Fibroblast of skin of back (primary cell): ENCODE measurements around the gene LDOC1. TPM values are rescaled to one million over a fixed set of nuclear protein-coding genes. Genes with fewer than 3 reads are reported as not detected.
"Not testable (repeated sequence)": the region's sequence is repeated elsewhere in the genome, so short reads cannot be mapped to it uniquely, and the experiment has no call there.

ENCODE experiments used
- DNase-seq: peaks from one replicate; pipeline ENCODE4 v3.0.0-alpha.2; 2013
- polyA plus RNA-seq, 2 experiments: library from polyadenylated mRNA; unstranded; fragments of 120-200 nt; gene quantifications; one replicate each; pipeline ENCODE4 v1.2.1, GENCODE V29; 2013; ENCODE audit not compliant: insufficient read length in 2 of 2

LDOC1 gene
- polyA plus RNA-seq (2013, experiment 1 of 2; ENCODE audit: insufficient read length): 37.8 TPM
- polyA plus RNA-seq (2013, experiment 2 of 2; ENCODE audit: insufficient read length): 42.8 TPM

DNA sequence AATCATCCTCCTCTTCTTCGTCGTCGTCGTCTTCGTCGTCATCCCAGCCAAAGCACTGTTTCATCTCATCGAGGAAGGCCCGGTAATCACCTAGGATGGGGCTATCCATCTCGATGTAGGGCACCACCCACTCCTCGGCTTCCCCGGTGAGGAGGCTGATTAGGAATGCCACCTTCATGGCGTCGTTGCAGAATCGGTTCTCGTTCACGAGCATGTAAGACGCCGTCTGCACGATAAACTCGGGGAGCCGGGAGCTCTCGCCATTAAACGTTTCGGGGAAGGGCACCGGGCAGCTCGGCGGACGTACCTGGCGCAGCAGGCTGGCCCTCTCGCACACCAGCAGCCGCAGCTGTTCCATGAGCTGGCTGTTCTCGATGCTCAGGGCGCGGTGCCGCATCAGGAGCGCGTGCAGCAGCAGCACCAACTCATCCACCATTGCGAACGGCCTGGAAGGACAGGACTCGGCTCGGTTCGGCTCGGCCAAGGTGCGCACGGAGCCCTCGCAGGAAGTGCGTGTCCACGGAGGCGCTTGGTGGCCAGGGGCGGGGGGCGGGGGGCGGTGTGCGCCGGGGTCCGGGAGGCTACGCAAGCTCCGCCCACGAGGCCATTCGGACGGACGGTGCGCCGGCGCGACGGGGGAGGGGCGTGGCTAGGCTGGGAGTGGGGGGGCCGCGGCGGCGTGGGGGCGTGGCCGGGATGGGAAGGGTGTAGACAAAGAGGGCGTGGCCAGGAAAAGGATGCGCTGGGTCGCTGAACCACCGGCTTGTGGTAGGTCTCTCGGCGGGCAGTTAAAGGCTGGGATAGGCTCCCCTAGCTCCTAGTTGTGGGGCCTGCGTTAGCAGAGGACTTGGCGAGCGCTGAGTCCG is at the start of gene LDOC1:
Gene LDOC1, minus strand, starts transcription at position 544 of the 866 bp plus-strand sequence. Its CDS starts 108 bp downstream, at position 436.
- peak; percentile 69 for DNase-seq

DNA sequence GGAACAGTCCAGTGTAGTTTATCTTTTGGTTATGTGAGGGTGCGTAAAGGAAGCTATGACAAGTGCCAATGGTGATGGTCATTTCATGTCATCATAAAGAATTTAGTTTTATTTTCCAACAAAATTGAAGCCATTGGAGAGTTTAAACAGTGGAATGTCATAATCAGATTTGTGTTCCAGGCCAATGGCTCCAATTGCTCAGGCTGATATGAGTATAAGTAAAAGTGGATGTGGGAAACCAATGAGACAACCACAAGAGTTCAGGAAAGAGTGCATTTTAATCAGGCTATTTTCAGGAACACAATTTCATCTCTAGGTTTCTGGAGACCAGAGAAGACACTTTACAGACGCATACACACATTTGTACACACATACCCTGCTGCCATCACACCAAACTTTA is 44.7 kb upstream of the LDOC1 start:
- DNase-seq: no peak

GRCh38 chrX:141220342-141221008 is 43.5 kb upstream of the LDOC1 start:
- peak; percentile 79 for DNase-seq

GRCh38 chrX:141214196-141214595 is 37.3 kb upstream of the LDOC1 start:
- DNase-seq: peak; percentile 42

DNA sequence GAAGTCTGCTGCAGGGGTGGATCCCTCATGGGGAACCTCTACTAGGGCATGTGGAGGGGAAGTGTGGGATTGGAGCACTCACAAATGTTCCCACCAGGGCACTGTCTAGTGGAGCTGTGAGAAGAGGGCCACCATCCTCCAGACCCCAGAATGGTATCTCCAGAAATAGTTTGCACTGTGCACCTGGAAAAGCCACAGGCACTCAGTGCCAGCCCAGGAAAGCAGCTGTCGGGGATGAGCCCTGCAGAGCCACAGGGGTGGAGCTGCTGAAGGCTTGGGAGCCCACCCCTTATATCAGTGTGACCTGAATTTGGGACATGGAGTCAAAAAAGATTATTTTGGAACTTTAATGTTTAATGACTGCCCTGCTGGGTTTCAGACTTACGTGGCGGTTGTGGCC is 25.0 kb upstream of the LDOC1 start:
- no peak for DNase-seq

DNA sequence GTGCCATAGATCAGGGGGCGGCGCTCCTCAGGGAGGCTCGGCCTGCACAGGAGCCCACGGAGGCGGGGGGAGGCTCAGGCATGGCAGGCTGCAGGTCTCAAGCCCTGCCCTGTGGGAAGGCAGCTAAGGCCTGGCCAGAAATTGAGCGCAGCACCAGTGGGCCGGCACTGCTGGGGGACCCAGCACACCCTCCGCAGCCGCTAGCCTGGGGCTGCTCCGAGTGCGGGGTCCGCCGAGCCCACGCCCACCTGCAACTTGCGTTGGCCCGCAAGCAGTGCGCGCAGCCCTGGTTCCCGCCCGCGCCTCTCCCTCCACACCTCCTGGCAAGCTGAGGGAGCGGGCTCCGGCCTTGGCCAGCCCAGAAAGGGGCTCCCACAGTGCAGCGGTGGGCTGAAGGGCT is 11.6 kb upstream of the LDOC1 start:
- not testable (repeated sequence) for DNase-seq

DNA sequence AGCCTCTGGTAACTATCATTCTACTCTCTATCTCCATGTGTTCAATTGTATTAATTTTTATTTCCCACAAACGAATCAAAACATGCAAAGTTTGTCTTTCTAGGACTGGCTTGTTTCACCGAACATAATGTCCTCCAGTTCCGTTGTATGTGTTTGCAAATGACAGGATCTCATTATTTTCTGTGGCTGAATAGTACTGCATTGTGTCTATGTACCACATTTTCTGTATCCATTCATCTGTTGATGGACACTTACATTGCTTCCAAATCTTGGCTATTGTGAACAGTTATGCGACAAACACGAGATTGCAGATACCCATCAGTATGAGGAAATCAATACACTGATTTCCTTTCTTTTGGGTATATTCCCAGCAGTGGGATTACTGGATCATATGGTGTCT is 8.4 kb upstream of the LDOC1 start:
- no peak for DNase-seq

GRCh38 chrX:141183000-141183399 is 6.1 kb upstream of the LDOC1 start:
- DNase-seq: no peak

DNA sequence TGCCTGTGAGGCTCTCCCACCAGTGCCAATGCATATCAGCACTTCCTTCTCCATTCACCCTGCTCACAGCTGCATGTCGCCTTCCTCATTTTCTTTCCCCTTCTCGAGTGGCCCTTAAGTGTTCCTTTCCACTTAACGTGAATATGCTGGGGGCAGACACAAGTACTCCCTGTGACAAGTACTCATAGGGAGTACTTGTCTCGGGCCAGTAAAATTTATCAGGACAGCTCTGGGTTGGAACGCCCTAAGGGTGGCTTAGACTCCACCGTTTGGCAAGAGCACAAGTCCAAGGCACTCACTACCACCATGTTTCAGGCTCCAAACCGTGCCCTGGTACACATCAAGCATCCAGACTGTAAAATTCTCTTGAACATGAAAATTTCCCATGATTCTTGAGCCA is 3.9 kb upstream of the LDOC1 start:
- DNase-seq: no peak

DNA sequence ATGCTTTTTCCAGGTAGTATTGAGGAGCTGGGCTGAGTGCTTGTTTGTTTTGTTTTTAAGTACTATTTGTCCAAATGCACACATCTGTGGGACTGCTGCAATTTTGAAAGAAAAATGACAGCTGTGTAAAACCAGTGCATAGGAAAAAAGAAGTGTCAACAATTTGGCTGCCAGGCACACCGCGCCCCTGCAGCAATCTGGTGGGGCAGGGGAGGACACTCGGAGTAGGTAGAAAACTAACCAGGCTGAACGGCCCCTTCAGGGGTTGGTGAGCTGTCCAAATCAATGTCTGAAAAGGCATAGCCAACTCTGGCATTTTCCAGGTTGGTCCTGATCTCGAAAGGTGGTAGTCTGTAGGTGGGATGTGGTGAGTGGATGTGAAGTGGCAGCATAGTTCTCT is 1.1 kb downstream of the LDOC1 start:
- no peak for DNase-seq

DNA sequence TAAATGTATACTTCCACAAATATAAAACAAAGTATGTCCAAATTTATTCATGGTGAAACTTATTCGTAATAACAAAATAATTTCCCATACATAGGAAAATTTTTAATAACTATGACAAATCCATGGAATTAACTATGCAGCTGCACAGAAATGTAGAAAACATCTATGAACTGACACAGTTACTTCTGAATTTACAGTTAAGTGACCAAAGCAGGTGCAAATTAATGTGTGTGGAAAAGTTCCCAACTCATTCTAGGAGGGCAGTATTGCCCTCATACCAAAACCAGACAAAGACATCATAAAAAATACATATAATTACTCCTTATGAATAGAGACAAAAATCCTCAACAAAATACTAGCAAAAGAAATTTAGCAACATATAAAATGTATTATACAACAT is 12.5 kb downstream of the LDOC1 start:
- no peak for DNase-seq

DNA sequence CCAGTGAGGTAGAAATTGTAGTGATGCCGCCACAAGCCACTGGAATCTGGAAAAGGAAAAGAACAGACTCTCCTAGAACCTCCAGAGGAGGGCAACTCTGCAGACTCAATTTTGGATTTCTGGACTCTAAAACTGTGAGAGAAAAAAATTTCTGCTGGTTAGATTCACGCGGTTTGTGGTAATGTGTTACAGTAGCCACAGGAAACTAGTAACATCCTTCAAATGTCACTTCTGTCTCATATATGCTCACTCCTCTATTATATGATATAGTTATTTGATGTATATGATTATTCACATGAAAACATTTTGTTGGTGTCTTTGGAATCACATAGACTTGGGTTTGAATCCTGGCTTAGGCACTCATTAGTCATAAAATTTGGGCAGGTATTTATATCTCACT is 18.8 kb downstream of the LDOC1 start:
- no peak for DNase-seq

DNA sequence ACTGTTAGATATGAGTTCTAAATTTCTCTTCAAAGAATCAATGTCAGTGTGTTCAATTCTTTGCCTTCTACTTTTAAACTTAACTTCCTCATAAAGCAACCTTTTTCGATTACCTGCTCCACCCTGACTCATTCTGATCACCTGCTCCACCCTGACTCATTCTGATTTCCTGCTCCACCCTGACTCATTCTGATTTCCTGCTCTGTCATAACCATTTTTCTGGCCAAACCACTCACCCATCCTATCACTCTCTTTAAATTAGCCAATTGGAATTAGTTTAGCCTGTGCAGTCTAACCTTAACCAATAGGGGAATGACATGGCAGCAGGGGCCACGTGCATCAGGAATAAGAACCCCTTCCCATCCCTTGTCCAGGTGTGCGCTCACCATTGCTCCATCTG is 21.7 kb downstream of the LDOC1 start:
- not testable (repeated sequence) for DNase-seq

DNA sequence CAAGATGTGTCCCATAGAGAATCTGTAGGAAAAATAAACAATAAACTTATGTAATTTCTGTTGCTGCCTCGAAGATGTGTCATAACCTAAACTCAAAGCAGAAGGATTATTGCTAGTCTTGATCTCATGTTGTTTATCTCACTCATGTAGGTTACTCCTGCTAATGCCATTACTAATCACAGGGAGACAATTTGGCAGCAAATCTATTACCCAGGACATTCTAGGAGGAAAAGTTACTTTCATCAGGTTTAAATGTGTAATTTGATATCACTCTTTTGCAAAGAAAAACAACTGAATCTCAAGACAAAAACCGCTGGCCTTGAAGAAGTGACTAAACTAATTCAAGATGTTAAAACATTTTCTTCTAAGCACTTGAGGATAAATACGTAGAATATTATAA is 34.0 kb downstream of the LDOC1 start:
- no peak for DNase-seq

DNA sequence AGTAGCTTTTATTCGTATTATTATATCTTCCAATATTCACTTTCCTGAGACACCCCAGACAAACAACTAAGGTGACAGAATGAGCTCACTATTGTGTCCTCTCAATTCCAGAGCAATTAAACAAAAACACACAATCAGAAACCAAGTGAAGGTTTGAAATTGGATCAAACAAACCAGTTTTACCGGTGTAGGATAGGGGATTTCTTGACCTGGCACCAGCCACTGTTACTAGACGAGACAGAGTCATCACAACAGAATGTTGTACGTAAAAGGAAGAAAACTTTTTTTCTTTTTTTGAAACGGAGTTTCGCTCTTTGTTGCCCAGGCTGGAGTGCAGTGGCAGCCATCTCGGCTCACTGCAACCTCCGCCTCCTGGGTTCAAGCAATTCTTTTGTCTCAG is 43.7 kb downstream of the LDOC1 start:
- DNase-seq: no peak

DNA sequence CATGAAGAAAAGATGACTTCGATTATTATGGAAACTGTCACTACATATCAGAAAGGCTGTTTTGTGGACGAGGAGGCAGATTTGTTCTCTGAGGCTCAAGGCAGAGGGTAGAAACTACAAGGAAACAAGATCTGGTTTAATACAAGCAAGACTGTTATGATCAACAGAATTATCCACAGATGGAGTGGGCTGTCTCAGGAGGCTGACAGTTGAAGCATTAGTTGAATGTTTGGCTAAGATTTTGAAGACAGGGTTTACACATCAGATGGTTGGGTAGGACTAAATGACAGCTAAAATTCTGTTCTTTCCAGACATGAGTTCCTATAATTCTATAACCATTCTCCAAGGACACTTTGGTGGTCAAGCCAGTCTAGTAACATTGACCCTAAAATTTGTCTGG is 49.8 kb downstream of the LDOC1 start:
- no peak for DNase-seq
